Mesenchymal stem cell (in vitro differentiated cells and primary cell): ENCODE results near the gene SLIT3.
A peak's percentile ranks its signal among the peaks of the same experiment; 100 is the strongest.

ENCODE experiments used
- DNase-seq: peaks from one replicate; pipeline ENCODE4 v3.0.0-alpha.2; 2013
- H2AFZ ChIP-seq: one replicate; pipeline ENCODE4 v1.6.1; 2013; ENCODE audit warnings: low read depth, mild to moderate bottlenecking, control low read depth, inconsistent platforms, low read length, moderate library complexity
- H2AK5ac ChIP-seq: 2 replicates; pipeline ENCODE4 v1.6.1; 2013; ENCODE audit warnings: low read length, moderate library complexity, mild to moderate bottlenecking, inconsistent platforms; ENCODE audit not compliant: severe bottlenecking
- H2BK120ac ChIP-seq: one replicate; pipeline ENCODE4 v1.6.1; 2013; ENCODE audit warnings: low read depth, mild to moderate bottlenecking, inconsistent platforms, low read length, moderate library complexity
- H2BK12ac ChIP-seq, 2 experiments: one replicate each; pipeline ENCODE4 v1.6.1; 2013; ENCODE audit warnings: inconsistent platforms in 2 of 2, low read length in 2 of 2, mild to moderate bottlenecking in 2 of 2, moderate library complexity in 2 of 2, control low read depth in 1 of 2
- H2BK15ac ChIP-seq: one replicate; pipeline ENCODE4 v1.6.1; 2013; ENCODE audit warnings: mild to moderate bottlenecking, low read depth, inconsistent platforms; ENCODE audit not compliant: poor library complexity, severe bottlenecking
- H2BK5ac ChIP-seq: 2 replicates; pipeline ENCODE4 v1.6.1; 2013; ENCODE audit warnings: low read depth, mild to moderate bottlenecking, low read length, control low read depth, inconsistent platforms; ENCODE audit not compliant: poor library complexity, severe bottlenecking
- H3K14ac ChIP-seq, 2 experiments: one replicate each; pipeline ENCODE4 v1.6.1; 2013; ENCODE audit warnings: inconsistent platforms in 2 of 2, low read length in 2 of 2, control low read depth in 1 of 2, mild to moderate bottlenecking in 1 of 2, moderate library complexity in 1 of 2
- H3K18ac ChIP-seq, 2 experiments: one replicate each; pipeline ENCODE4 v1.6.1; 2013; ENCODE audit warnings: inconsistent platforms in 2 of 2, low read length in 2 of 2, control low read depth in 1 of 2, low read depth in 1 of 2, mild to moderate bottlenecking in 1 of 2
- H3K23ac ChIP-seq, 2 experiments: one replicate each; pipeline ENCODE4 v1.6.1; 2013; ENCODE audit warnings: inconsistent platforms in 2 of 2, low read length in 2 of 2, mild to moderate bottlenecking in 2 of 2, moderate library complexity in 2 of 2, control low read depth in 1 of 2
- H3K27ac ChIP-seq: 2 replicates; pipeline ENCODE4 v1.5.1; 2013; ENCODE audit warnings: mild to moderate bottlenecking, moderate library complexity, low read length, control low read depth, inconsistent platforms; ENCODE audit not compliant: poor library complexity, severe bottlenecking
- H3K27me3 ChIP-seq, 2 experiments: 2 replicates each; pipeline versions ENCODE4 v1.6.1 to v1.7.0; 2013; ENCODE audit warnings: low read length in 2 of 2, mild to moderate bottlenecking in 2 of 2, moderate library complexity in 2 of 2, control low read depth in 1 of 2, inconsistent platforms in 1 of 2; ENCODE audit not compliant: control insufficient read depth in 1 of 2, insufficient read depth in 1 of 2
- H3K36me3 ChIP-seq, 2 experiments: 2 replicates each; pipeline versions ENCODE4 v1.6.1 to v1.7.0; 2013; ENCODE audit warnings: low read length in 2 of 2, control low read depth in 1 of 2, inconsistent platforms in 1 of 2, low read depth in 1 of 2, mild to moderate bottlenecking in 1 of 2; ENCODE audit not compliant: insufficient read depth in 2 of 2, control insufficient read depth in 1 of 2
- H3K4ac ChIP-seq, 2 experiments: one replicate each; pipeline ENCODE4 v1.6.1; 2013; ENCODE audit warnings: inconsistent platforms in 2 of 2, low read length in 2 of 2, mild to moderate bottlenecking in 2 of 2, moderate library complexity in 2 of 2, control low read depth in 1 of 2, low read depth in 1 of 2
- H3K4me1 ChIP-seq: 2 replicates; pipeline ENCODE4 v1.6.1; 2013; ENCODE audit warnings: low read depth, low read length, control low read depth; ENCODE audit not compliant: control insufficient read depth, insufficient read depth
- H3K4me2 ChIP-seq: 2 replicates; pipeline ENCODE4 v1.6.1; 2013; ENCODE audit warnings: low read length, mild to moderate bottlenecking, inconsistent platforms; ENCODE audit not compliant: poor library complexity, severe bottlenecking
- H3K4me3 ChIP-seq, 2 experiments: 2 replicates each; pipeline versions ENCODE4 v1.5.1 to v1.7.0; 2013; ENCODE audit warnings: low read length in 2 of 2, mild to moderate bottlenecking in 2 of 2, control low read depth in 1 of 2, low read depth in 1 of 2; ENCODE audit not compliant: insufficient read depth in 1 of 2
- H3K79me1 ChIP-seq: replicated peaks from 2 replicates; pipeline ENCODE4 v1.6.1; 2013; ENCODE audit warnings: mild to moderate bottlenecking, control low read depth, low read length, inconsistent platforms; ENCODE audit not compliant: poor library complexity, severe bottlenecking
- H3K9ac ChIP-seq: 2 replicates; pipeline ENCODE4 v1.7.0; 2013; ENCODE audit warnings: mild to moderate bottlenecking, low read length, moderate library complexity
- H3K9me3 ChIP-seq: 2 replicates; pipeline ENCODE4 v1.7.0; 2013; ENCODE audit warnings: mild to moderate bottlenecking, low read length; ENCODE audit not compliant: control insufficient read depth
- H4K8ac ChIP-seq: one replicate; pipeline ENCODE4 v1.6.1; 2013; ENCODE audit warnings: inconsistent platforms, mild to moderate bottlenecking, low read length, moderate library complexity
- H4K91ac ChIP-seq: one replicate; pipeline ENCODE4 v1.6.1; 2013; ENCODE audit warnings: mild to moderate bottlenecking, low read length, inconsistent platforms
- WGBS: methylation state at CpG from one replicate; pipeline ENCODE4 v1.1.7; 2013; ENCODE audit warnings: mixed read lengths; 5-methylcytosine and 5-hydroxymethylcytosine counted together

SLIT3 gene

GRCh38 chr5:168975331-168975730, 325.6 kb downstream of the SLIT3 start:
- Histone ChIP-seq H2BK15ac (no peak overlapping the region), H3K4me2 (no peak overlapping the region), H3K9ac (no peak overlapping the region), H3K27ac (peak overlapping the region; percentile 95), H3K27me3 (no peaks in the 10 kb centered on the region), H4K91ac (no peak overlapping the region), H3K14ac (no peak overlapping the region), H4K8ac (no peak overlapping the region), H3K4me1 (peaks cover 25% of the 10 kb centered on the region), H3K36me3 (no peaks in the 10 kb centered on the region), H2AFZ (peak overlapping the region; percentile 18), H3K4me3 (no peak overlapping the region), H2BK120ac (no peak overlapping the region), H3K9me3 (no peaks in the 10 kb centered on the region), H2BK5ac (no peak overlapping the region), H3K23ac (no peak overlapping the region), H2BK12ac (no peak overlapping the region), H3K4ac (no peak overlapping the region), H2AK5ac (peak overlapping the region; percentile 90), H3K18ac (no peak overlapping the region), H3K79me1 (no peaks in the 10 kb centered on the region)
- no peak for DNase-seq
- WGBS: 76% methylated on average over 1 of the region's 3 CpGs

GRCh38 chr5:168974082-168974481, 326.9 kb downstream of the SLIT3 start:
- no peak overlapping the region for H3K4ac ChIP-seq
- peak overlapping the region; percentile 23 for H3K9ac ChIP-seq
- no peaks in the 10 kb centered on the region for H3K27me3 ChIP-seq
- H4K91ac ChIP-seq: no peak overlapping the region
- peaks cover 25% of the 10 kb centered on the region for H3K4me1 ChIP-seq
- H2BK120ac ChIP-seq: no peak overlapping the region
- H2BK5ac ChIP-seq: no peak overlapping the region
- no peak overlapping the region for H3K18ac ChIP-seq
- no peak overlapping the region for H3K4me2 ChIP-seq
- DNase-seq: no peak
- H2BK15ac ChIP-seq: no peak overlapping the region
- 57% methylated on average over 2 of the region's 2 CpGs for WGBS
- no peak overlapping the region for H2AK5ac ChIP-seq
- H4K8ac ChIP-seq: no peak overlapping the region
- H3K4me3 ChIP-seq: no peak overlapping the region
- H3K9me3 ChIP-seq: no peaks in the 10 kb centered on the region
- no peak overlapping the region for H2BK12ac ChIP-seq
- H3K27ac ChIP-seq: no peak overlapping the region
- peaks cover 0 to 6% of the 10 kb centered on the region in 2 experiments for H3K36me3 ChIP-seq
- no peak overlapping the region for H3K23ac ChIP-seq
- no peak overlapping the region for H2AFZ ChIP-seq
- no peak overlapping the region for H3K14ac ChIP-seq
- no peaks in the 10 kb centered on the region for H3K79me1 ChIP-seq

GRCh38 chr5:168972731-168973130, 328.2 kb downstream of the SLIT3 start:
- no peak overlapping the region for H3K4me2 ChIP-seq
- no peak overlapping the region for H3K9ac ChIP-seq
- WGBS: no CpG with 5 or more reads among the region's 3 CpGs

GRCh38 chr5:168971100-168971499, 329.8 kb downstream of the SLIT3 start:
- Histone ChIP-seq H2AFZ (no peak overlapping the region), H3K4me1 (peaks cover 15% of the 10 kb centered on the region), H3K27ac (no peak overlapping the region), H2BK120ac (no peak overlapping the region), H2BK15ac (no peak overlapping the region), H2BK12ac (no peak overlapping the region), H3K4ac (no peak overlapping the region), H3K23ac (no peak overlapping the region), H4K91ac (no peak overlapping the region), H3K14ac (no peak overlapping the region), H3K9ac (no peak overlapping the region), H4K8ac (no peak overlapping the region), H3K18ac (no peak overlapping the region), H3K9me3 (no peaks in the 10 kb centered on the region), H3K36me3 (peaks cover 0 to 16% of the 10 kb centered on the region in 2 experiments), H2BK5ac (no peak overlapping the region), H3K79me1 (no peaks in the 10 kb centered on the region), H3K4me2 (no peak overlapping the region), H2AK5ac (no peak overlapping the region), H3K4me3 (no peak overlapping the region), H3K27me3 (peaks cover 0 to 15% of the 10 kb centered on the region in 2 experiments)
- 79% methylated on average over 4 of the region's 4 CpGs for WGBS
- no peak for DNase-seq

More at GRCh38 chr5:168972731-168973130, 328.2 kb downstream of the SLIT3 start:
- Histone ChIP-seq H3K4me1 (peaks cover 22% of the 10 kb centered on the region), H3K4me3 (no peak overlapping the region), H2BK12ac (no peak overlapping the region), H2BK5ac (no peak overlapping the region), H4K91ac (no peak overlapping the region), H3K14ac (no peak overlapping the region), H4K8ac (no peak overlapping the region), H3K36me3 (peaks cover 0 to 16% of the 10 kb centered on the region in 2 experiments), H3K23ac (no peak overlapping the region), H3K27me3 (peaks cover 0 to 10% of the 10 kb centered on the region in 2 experiments), H2BK120ac (no peak overlapping the region), H3K79me1 (no peaks in the 10 kb centered on the region), H3K9me3 (no peaks in the 10 kb centered on the region), H3K4ac (no peak overlapping the region), H2AK5ac (no peak overlapping the region), H3K27ac (no peak overlapping the region), H3K18ac (no peak overlapping the region), H2BK15ac (no peak overlapping the region), H2AFZ (no peak overlapping the region)
- no peak for DNase-seq
